Keratinocyte (primary cell): ENCODE data around the gene SHC1. TPM values are rescaled to one million over a fixed set of nuclear protein-coding genes. Genes with fewer than 3 reads are reported as not detected.

Source experiments
- DNase-seq: peaks from one replicate; pipeline ENCODE4 v3.0.0-alpha.2; 2011; ENCODE audit warnings: low read depth, missing footprints, low spot score
- FAIRE-seq: peaks from 2 replicates; lab custom pipeline; 2011; peaks lifted over from hg19 to GRCh38; lab: Jason Lieb, UNC
- H2AFZ ChIP-seq: 2 replicates; pipeline ENCODE4 v1.6.0; 2012; ENCODE audit warnings: low read length, control low read depth, inconsistent platforms; ENCODE audit not compliant: control insufficient read depth
- H3K27ac ChIP-seq: 2 replicates; pipeline ENCODE4 v1.5.1; 2011; ENCODE audit warnings: low read length; ENCODE audit not compliant: control insufficient read depth, insufficient read depth
- H3K27me3 ChIP-seq: 3 replicates; pipeline ENCODE4 v1.6.0; 2011; ENCODE audit warnings: low read length; ENCODE audit not compliant: control insufficient read depth, insufficient read depth; ENCODE audit errors: extremely low read depth
- H3K36me3 ChIP-seq, 2 experiments: 2 replicates in 1 of 2; 3 replicates in 1 of 2; pipeline ENCODE4 v1.5.1; 2011; ENCODE audit warnings: low read length in 2 of 2, mild to moderate bottlenecking in 1 of 2; ENCODE audit not compliant: control insufficient read depth in 2 of 2, insufficient read depth in 2 of 2; ENCODE audit errors: extremely low read depth in 1 of 2
- H3K4me1 ChIP-seq: 3 replicates; pipeline ENCODE4 v1.5.1; 2011; ENCODE audit warnings: low read length; ENCODE audit not compliant: control insufficient read depth, insufficient read depth; ENCODE audit errors: extremely low read depth
- H3K4me2 ChIP-seq: 3 replicates; pipeline ENCODE4 v1.6.0; 2011; ENCODE audit warnings: low read depth, low read length; ENCODE audit not compliant: control insufficient read depth, insufficient read depth; ENCODE audit errors: extremely low read depth
- H3K4me3 ChIP-seq, 3 experiments: fragments of 200-600 bp in 1 of 3; sonication (generic) in 1 of 3; 2 replicates in 2 of 3; 3 replicates in 1 of 3; pipeline ENCODE4 v1.5.1; 2011 to 2016; ENCODE audit warnings: low read length in 3 of 3, mild to moderate bottlenecking in 3 of 3, control low read depth in 2 of 3, inconsistent platforms in 1 of 3, low read depth in 1 of 3, mixed read lengths in 1 of 3, mixed run types in 1 of 3, moderate library complexity in 1 of 3; ENCODE audit not compliant: control insufficient read depth in 2 of 3, insufficient read depth in 2 of 3; ENCODE audit errors: extremely low read depth in 1 of 3
- H3K79me2 ChIP-seq: 2 replicates; pipeline ENCODE4 v1.6.0; 2012; ENCODE audit warnings: low read length; ENCODE audit not compliant: control insufficient read depth, insufficient read depth
- H3K9ac ChIP-seq: 3 replicates; pipeline ENCODE4 v1.6.0; 2011; ENCODE audit warnings: low read length; ENCODE audit not compliant: control insufficient read depth, insufficient read depth; ENCODE audit errors: extremely low read depth
- H3K9me1 ChIP-seq: 3 replicates; pipeline ENCODE4 v1.6.0; 2011; ENCODE audit warnings: low read length; ENCODE audit not compliant: control insufficient read depth, insufficient read depth; ENCODE audit errors: extremely low read depth
- H3K9me3 ChIP-seq: 2 replicates; pipeline ENCODE4 v1.5.1; 2012; ENCODE audit warnings: low read depth, low read length; ENCODE audit not compliant: control insufficient read depth
- H4K20me1 ChIP-seq: 3 replicates; pipeline ENCODE4 v1.6.0; 2011; ENCODE audit warnings: low read length; ENCODE audit not compliant: control insufficient read depth, insufficient read depth; ENCODE audit errors: extremely low read depth
- EZH2 ChIP-seq: IDR thresholded peaks from one replicate; pipeline ENCODE4 v1.6.1; 2012; ENCODE audit warnings: inconsistent platforms, mild to moderate bottlenecking, low read length, moderate library complexity
- dilution Hi-C: fragments of 300-500 bp; cut with MboI; formaldehyde crosslinking; loops from one replicate; pipeline ENCODE4 v1.7.0; 2020; ENCODE audit warnings: low sequenced_read_pairs; ENCODE audit not compliant: extremely low pct_ligation_motif_present
- polyA plus RNA-seq, 5 experiments: library from polyadenylated mRNA; depleted of rRNA in 3 of 5; stranded (reverse) in 3 of 5; stranded (forward) in 1 of 5; unstranded in 1 of 5; fragments of >200 nt; gene quantifications; 1 replicate in 1 of 5; 2 replicates in 3 of 5; 3 replicates in 1 of 5; pipeline versions ENCODE4 v1.2.1 to v1.2.3, GENCODE V29; 2011 to 2012; ENCODE audit warnings: missing spikeins in 2 of 5, low read depth in 1 of 5, low replicate concordance in 1 of 5
- TF ChIP-seq, protein P1 (sequence below), 3 experiments: IDR thresholded peaks in 1 of 3; conservative IDR thresholded peaks in 1 of 3; optimal IDR thresholded peaks in 1 of 3; 2 replicates in 2 of 3; 3 replicates in 1 of 3; pipeline versions ENCODE3 to v1.5.1; 2011; ENCODE audit warnings: low read length in 3 of 3, mild to moderate bottlenecking in 3 of 3, moderate library complexity in 2 of 3, control low read depth in 1 of 3, inconsistent platforms in 1 of 3; ENCODE audit not compliant: insufficient read depth in 2 of 3; ENCODE audit errors: extremely low read depth in 1 of 3

Gene SHC1
- polyA plus RNA-seq, 1 donor (not counting 4 experiments of a cell fraction or from before 2014, with no cell fraction given) = 245 TPM

DNA sequence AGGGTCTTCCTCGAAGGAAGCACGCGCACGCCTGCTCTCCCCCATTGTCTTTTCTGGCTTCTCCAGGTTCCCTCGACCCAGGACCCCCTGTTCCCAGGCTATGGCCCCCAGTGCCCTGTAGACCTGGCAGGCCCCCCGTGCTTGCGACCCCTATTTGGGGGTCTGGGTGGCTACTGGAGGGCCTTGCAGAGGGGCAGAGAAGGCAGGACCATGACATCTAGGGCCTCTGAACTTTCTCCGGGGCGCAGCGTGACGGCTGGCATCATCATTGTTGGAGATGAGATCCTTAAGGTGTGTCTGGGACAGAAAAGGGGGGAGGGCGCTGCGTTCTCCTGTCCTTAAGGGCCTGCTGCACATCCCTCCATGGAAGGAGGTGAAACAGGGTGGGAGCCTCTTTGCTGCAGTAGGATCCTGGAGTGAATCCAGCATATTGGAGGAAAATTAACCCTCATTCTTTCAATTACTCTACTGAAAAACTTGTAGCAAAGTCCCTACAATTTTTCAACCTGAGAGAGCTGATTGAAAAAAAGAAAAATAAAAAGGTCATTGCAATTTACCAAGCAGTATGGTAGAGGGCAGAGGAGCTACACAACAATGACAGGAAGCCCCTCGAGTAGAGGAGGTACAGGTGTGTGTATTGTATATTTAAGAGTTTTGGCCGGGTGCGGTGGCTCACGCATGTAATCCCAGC lies 13.4 kb upstream of the SHC1 start:
- Histone ChIP-seq H3K27me3 (no peaks in the 10 kb centered on the region), H3K4me1 (peaks cover 21% of the 10 kb centered on the region), H4K20me1 (peaks cover 3% of the 10 kb centered on the region), H3K27ac (peak overlapping the region; percentile 89), H3K79me2 (peaks cover 35% of the 10 kb centered on the region), H2AFZ (peak overlapping the region; percentile 43), H3K9me1 (no peaks in the 10 kb centered on the region), H3K4me2 (peak overlapping the region; percentile 97), H3K4me3 (peak overlapping the region; percentile 63 to 100 (median 99)), H3K9ac (peak overlapping the region; percentile 92), H3K36me3 (peaks cover 13 to 18% of the 10 kb centered on the region in 2 experiments), H3K9me3 (no peaks in the 10 kb centered on the region)
- no peak for TF ChIP-seq EZH2
- TF ChIP-seq, protein P1, sequence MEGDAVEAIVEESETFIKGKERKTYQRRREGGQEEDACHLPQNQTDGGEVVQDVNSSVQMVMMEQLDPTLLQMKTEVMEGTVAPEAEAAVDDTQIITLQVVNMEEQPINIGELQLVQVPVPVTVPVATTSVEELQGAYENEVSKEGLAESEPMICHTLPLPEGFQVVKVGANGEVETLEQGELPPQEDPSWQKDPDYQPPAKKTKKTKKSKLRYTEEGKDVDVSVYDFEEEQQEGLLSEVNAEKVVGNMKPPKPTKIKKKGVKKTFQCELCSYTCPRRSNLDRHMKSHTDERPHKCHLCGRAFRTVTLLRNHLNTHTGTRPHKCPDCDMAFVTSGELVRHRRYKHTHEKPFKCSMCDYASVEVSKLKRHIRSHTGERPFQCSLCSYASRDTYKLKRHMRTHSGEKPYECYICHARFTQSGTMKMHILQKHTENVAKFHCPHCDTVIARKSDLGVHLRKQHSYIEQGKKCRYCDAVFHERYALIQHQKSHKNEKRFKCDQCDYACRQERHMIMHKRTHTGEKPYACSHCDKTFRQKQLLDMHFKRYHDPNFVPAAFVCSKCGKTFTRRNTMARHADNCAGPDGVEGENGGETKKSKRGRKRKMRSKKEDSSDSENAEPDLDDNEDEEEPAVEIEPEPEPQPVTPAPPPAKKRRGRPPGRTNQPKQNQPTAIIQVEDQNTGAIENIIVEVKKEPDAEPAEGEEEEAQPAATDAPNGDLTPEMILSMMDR (optimal IDR thresholded peaks at IDR 0.05 in 1 of 3, IDR thresholded peaks at IDR 0.05 in 1 of 3, conservative IDR thresholded peaks at IDR 0.05 in 1 of 3; ENCODE audit: extremely low read depth in 1 of 3, insufficient read depth in 2 of 3, low read length in 3 of 3) = no peak
- DNase-seq (no peak), FAIRE-seq (no peak)
- dilution Hi-C loops = no loop called here

DNA sequence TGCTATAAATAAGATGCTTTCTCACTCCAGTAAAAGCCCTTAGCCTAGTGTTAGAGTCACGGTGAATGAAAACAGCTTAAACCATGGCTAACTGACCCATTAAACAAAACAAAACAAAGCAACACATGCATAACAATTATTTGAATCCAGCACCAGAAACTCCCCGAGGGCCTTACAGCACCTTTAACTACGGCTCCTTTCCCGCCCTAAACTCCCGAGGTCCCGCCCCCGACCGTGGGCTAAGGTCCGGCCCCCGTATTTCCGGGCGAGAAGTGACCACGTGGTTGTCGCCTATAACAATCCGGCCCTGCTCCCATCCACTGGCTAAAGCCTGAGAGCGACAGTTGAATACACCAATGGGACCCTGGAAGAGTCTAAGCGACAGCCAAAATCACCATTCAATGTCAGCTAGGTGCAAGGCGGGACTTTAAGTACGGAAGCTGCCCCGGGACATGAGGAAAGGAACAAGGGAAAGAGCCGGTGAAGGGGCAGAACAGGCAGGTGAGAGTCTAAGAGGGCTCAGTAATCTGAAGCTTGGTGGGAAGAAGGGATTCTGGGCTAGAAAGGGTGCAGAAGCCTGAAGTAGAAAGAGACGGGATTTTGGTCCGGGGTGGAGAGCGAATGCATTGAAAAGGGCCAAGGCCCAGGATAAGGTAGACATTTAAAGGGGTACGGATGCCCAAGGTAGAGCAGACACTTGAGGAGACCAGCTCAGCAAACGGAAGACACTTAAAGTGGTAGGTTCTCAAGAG lies 12.5 kb upstream of the SHC1 start, which contains the start of gene FLAD1:
Gene FLAD1 (plus strand): TSS at position 448 of the 752 bp plus-strand sequence. CDS start 351 bp downstream, outside the sequence.
- TF ChIP-seq, protein P1 (optimal IDR thresholded peaks at IDR 0.05 in 1 of 3, IDR thresholded peaks at IDR 0.05 in 1 of 3, conservative IDR thresholded peaks at IDR 0.05 in 1 of 3; ENCODE audit: extremely low read depth in 1 of 3, insufficient read depth in 2 of 3, low read length in 3 of 3) = no peak
- no peak for TF ChIP-seq EZH2
- peak; percentile 49 for FAIRE-seq
- Histone ChIP-seq H3K9ac (peak within 1 kb of the TSS; percentile 92), H3K9me1 (no peaks in the 10 kb centered on the region), H4K20me1 (no peaks in the 10 kb centered on the region), H3K4me2 (peak within 1 kb of the TSS; percentile 97), H3K36me3 (peaks cover 8 to 9% of the 10 kb centered on the region in 2 experiments), H2AFZ (peak within 1 kb of the TSS; percentile 88), H3K27ac (peak within 1 kb of the TSS; percentile 89), H3K4me1 (peaks cover 21% of the 10 kb centered on the region), H3K27me3 (no peaks in the 10 kb centered on the region), H3K79me2 (peaks cover 32% of the 10 kb centered on the region), H3K4me3 (peak within 1 kb of the TSS; percentile 63 to 100 (median 99)), H3K9me3 (no peaks in the 10 kb centered on the region)
- dilution Hi-C loops = no loop called here
- DNase-seq = peak; percentile 100
